Sciatic nerve (tissue), 2 donors: ENCODE data around the gene PTH1R. TPM values are rescaled to one million over a fixed set of nuclear protein-coding genes. Genes with fewer than 3 reads are reported as not detected.
A peak's percentile ranks its signal among the peaks of the same experiment; 100 is the strongest.
"Not testable (repeated sequence)": the region's sequence is repeated elsewhere in the genome, so short reads cannot be mapped to it uniquely, and the experiment has no call there.

Experiments used
- ATAC-seq: fragments of 200-7000 bp; cut with Tn5 transposase; one replicate; pipeline ENCODE4 v1.9.1; 2020; ENCODE audit warnings: mild to moderate bottlenecking, moderate library complexity
- DNase-seq: peaks from one replicate; pipeline ENCODE4 v3.0.0-alpha.2; 2020; ENCODE audit warnings: low spot score
- intact Hi-C: fragments of 100-400 bp; cut with DNase I; formaldehyde crosslinking; loops from one replicate; pipeline ENCODE4 v1.14.2; 2022
- total RNA-seq: library from RNA; stranded (reverse); fragmentation: NEBNext Ultra II Directional; extraction: Animal tissue kit (Norgen Biotek cat#: 25700); gene quantifications from one replicate; pipeline ENCODE4 v1.2.1, GENCODE V29; 2021
- donor health status: DM: no; HTN: no; CAD: no.
- donor health status: DM: no; HTN: no; CAD: no.

Gene PTH1R
- total RNA-seq, 1 donor from 2014 or later: 6.6 TPM

GRCh38 chr3:46905213-46905560, 27.7 kb downstream of the PTH1R start:
- intact Hi-C loops: loop anchor here (5.0 kb wide), 1 partner anchor 198 kb away; no protein-coding TSS in a partner anchor
- DNase-seq: no peak

GRCh38 chr3:46905661-46906451, 28.3 kb downstream of the PTH1R start:
- DNase-seq (peak; percentile 47), ATAC-seq (no peak)
- intact Hi-C loops: loop anchor here (5.0 kb wide), 1 partner anchor 199 kb away; no protein-coding TSS in a partner anchor

More at GRCh38 chr3:46905213-46905560, 27.7 kb downstream of the PTH1R start:
- ATAC-seq: no peak

GRCh38 chr3:46906471-46907058, 29.0 kb downstream of the PTH1R start:
- ATAC-seq (no peak), DNase-seq (peak; percentile 57)
- intact Hi-C loops: loop anchor here (5.0 kb wide), 1 partner anchor 199 kb away; no protein-coding TSS in a partner anchor

GRCh38 chr3:46907271-46907670, 29.8 kb downstream of the PTH1R start:
- ATAC-seq: no peak
- intact Hi-C loops: loop anchor here (5.0 kb wide), 1 partner anchor 200 kb away; no protein-coding TSS in a partner anchor
- DNase-seq: no peak

GRCh38 chr3:46907960-46908293, 30.4 kb downstream of the PTH1R start:
- intact Hi-C loops: loop anchor here (5.0 kb wide), 1 partner anchor 201 kb away; no protein-coding TSS in a partner anchor
- no peak for DNase-seq
- ATAC-seq: no peak

GRCh38 chr3:46908294-46908985, 30.9 kb downstream of the PTH1R start:
- DNase-seq: no peak
- ATAC-seq: peak; percentile 77
- intact Hi-C loops: loop anchor here (5.0 kb wide), 1 partner anchor 201 kb away; no protein-coding TSS in a partner anchor

GRCh38 chr3:46908986-46909534, 31.5 kb downstream of the PTH1R start:
- DNase-seq (peak; percentile 53), ATAC-seq (peak; percentile 40)
- intact Hi-C loops: loop anchor here (5.0 kb wide), 1 partner anchor 202 kb away; no protein-coding TSS in a partner anchor

- peak; percentile 84 for ATAC-seq
- DNase-seq: peak; percentile 92
- intact Hi-C loops: loop anchor here (5.0 kb wide), 1 partner anchor 202 kb away; no protein-coding TSS in a partner anchor
These were observed 32.1 kb downstream of the PTH1R start for GRCh38 chr3:46909535-46910161.

GRCh38 chr3:46910166-46910760, 32.7 kb downstream of the PTH1R start:
- intact Hi-C loops: no loop called here
- ATAC-seq: no peak
- peak; percentile 43 for DNase-seq

- DNase-seq: peak; percentile 39
- ATAC-seq, intact Hi-C loops: not testable (repeated sequence)
These were observed 33.4 kb downstream of the PTH1R start for GRCh38 chr3:46910914-46911313.

- DNase-seq: no peak
- intact Hi-C loops: no loop called here
These were observed 35.5 kb downstream of the PTH1R start for GRCh38 chr3:46912986-46913385.

GRCh38 chr3:46913644-46914043, 36.1 kb downstream of the PTH1R start:
- intact Hi-C loops: no loop called here
- DNase-seq (peak; percentile 47), ATAC-seq (no peak)

More at GRCh38 chr3:46912986-46913385, 35.5 kb downstream of the PTH1R start:
- ATAC-seq: no peak

GRCh38 chr3:46914849-46915248, 37.3 kb downstream of the PTH1R start:
- no peak for DNase-seq
- ATAC-seq: no peak
- intact Hi-C loops: no loop called here

- intact Hi-C loops: no loop called here
- DNase-seq (no peak), ATAC-seq (no peak)
These were observed 37.8 kb downstream of the PTH1R start for GRCh38 chr3:46915297-46915822.

- DNase-seq (no peak), ATAC-seq (no peak)
- intact Hi-C loops: no loop called here
These were observed 38.8 kb downstream of the PTH1R start for GRCh38 chr3:46916278-46916677.

GRCh38 chr3:46916799-46917198, 39.3 kb downstream of the PTH1R start:
- DNase-seq: no peak
- intact Hi-C loops: no loop called here

GRCh38 chr3:46917257-46917656, 39.7 kb downstream of the PTH1R start:
- ATAC-seq (no peak), DNase-seq (peak; percentile 15)
- intact Hi-C loops: no loop called here

More at GRCh38 chr3:46916799-46917198, 39.3 kb downstream of the PTH1R start:
- ATAC-seq: no peak

GRCh38 chr3:46918202-46918601, 40.7 kb downstream of the PTH1R start:
- ATAC-seq: no peak
- no peak for DNase-seq
- intact Hi-C loops: no loop called here
